ENCODE measurements around the gene RPS21.

DNA sequence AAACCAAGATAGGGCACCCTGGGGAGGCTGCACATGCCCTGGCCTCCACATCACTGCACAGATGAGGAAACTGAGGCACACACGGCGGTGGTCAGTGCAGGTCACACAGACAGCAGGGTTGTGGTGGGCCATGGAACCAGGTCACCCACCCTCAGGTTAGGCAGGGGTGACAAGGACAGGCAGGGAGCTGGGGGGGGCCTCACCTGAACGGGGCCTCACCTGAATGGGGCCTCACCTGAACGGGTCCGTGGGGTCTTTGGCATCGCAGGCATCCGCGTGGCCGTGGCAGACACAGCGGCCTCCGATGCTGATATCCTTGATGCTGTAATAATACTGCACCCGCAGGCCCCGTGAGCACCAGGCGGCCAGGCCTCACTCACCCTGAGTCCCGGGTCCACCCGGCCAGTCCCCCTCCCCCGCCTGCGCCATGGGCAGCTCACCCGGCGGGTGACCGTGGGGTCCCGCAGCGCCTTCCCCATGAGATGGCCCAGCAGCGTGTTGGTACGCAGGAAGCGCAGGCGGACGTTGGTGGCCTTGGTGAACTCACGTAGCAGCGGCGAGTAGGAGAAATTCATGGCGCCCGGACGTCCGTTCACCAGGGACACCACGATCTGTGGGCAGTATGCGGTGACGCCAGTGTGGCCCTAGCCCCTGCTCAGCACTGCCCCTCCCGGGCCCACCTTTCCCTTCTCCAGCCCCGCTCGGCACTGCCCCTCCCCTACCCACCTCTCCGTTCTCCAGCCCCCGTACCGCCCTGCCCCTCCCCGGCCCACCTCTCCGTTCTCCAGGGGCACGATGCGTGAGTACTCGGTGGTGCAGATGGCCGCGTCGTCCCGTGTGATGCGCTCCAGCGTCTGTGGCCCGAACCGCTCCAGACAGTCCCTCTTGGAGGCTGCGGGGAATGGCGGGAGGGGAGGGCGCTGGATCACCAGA is 35.2 kb upstream of the RPS21 start:
- TF ChIP-seq CTCF (IDR thresholded peaks at IDR 0.05; ENCODE audit: insufficient read depth, low read length, poor library complexity, severe bottlenecking) (no peak), EZH2phosphoT487 (conservative IDR thresholded peaks at IDR 0.05; ENCODE audit: low read length) (no peak)
